Fibroblast of lung (primary cell): ENCODE data around the gene CLIC5. TPM values are rescaled to one million over a fixed set of nuclear protein-coding genes. Genes with fewer than 3 reads are reported as not detected.

Experiments
- DNase-seq, 2 donors: peaks; one replicate each; pipeline versions ENCODE4 v3.0.0 to v3.0.0-alpha.2; 2010; ENCODE audit warnings: low read depth in 2 of 2
- H2AFZ ChIP-seq: 2 replicates; pipeline ENCODE4 v1.5.1; 2012; ENCODE audit warnings: low read length, control low read depth, inconsistent platforms
- H3K27ac ChIP-seq: 2 replicates; pipeline ENCODE4 v1.5.1; 2011; ENCODE audit warnings: low read length, control low read depth; ENCODE audit not compliant: insufficient read depth
- H3K27me3 ChIP-seq: 2 replicates; pipeline ENCODE4 v1.5.1; 2011; ENCODE audit warnings: mild to moderate bottlenecking, low read length; ENCODE audit not compliant: control insufficient read depth, insufficient read depth
- H3K36me3 ChIP-seq: 2 replicates; pipeline ENCODE4 v1.5.1; 2011; ENCODE audit warnings: low read length; ENCODE audit not compliant: control insufficient read depth, insufficient read depth
- H3K4me1 ChIP-seq: 2 replicates; pipeline ENCODE4 v1.5.1; 2011; ENCODE audit warnings: low read length; ENCODE audit not compliant: control insufficient read depth, insufficient read depth; ENCODE audit errors: extremely low read depth
- H3K4me2 ChIP-seq: 2 replicates; pipeline ENCODE4 v1.5.1; 2011; ENCODE audit warnings: low read length, control low read depth; ENCODE audit not compliant: insufficient read depth; ENCODE audit errors: extremely low read depth
- H3K4me3 ChIP-seq, 4 experiments: fragments of 200-600 bp in 1 of 4; sonication (generic) in 1 of 4; replicated peaks in 1 of 4; 2 replicates each; pipeline ENCODE4 v1.5.1; 2011 to 2016; ENCODE audit warnings: low read length in 4 of 4, low read depth in 3 of 4, mild to moderate bottlenecking in 3 of 4, control low read depth in 2 of 4, inconsistent platforms in 1 of 4, mixed read lengths in 1 of 4; ENCODE audit not compliant: insufficient read depth in 1 of 4; ENCODE audit errors: control extremely low read depth in 1 of 4
- H3K79me2 ChIP-seq: 2 replicates; pipeline ENCODE4 v1.5.1; 2012; ENCODE audit warnings: mild to moderate bottlenecking, low read length, inconsistent platforms; ENCODE audit not compliant: control insufficient read depth, insufficient read depth
- H3K9ac ChIP-seq: 2 replicates; pipeline ENCODE4 v1.5.1; 2011; ENCODE audit warnings: mild to moderate bottlenecking, low read length, control low read depth; ENCODE audit not compliant: insufficient read depth
- H3K9me3 ChIP-seq: 2 replicates; pipeline ENCODE4 v1.5.1; 2012; ENCODE audit warnings: low read depth, low read length; ENCODE audit not compliant: control insufficient read depth, insufficient read depth
- H4K20me1 ChIP-seq: 2 replicates; pipeline ENCODE4 v1.5.1; 2011; ENCODE audit warnings: low read length; ENCODE audit not compliant: control insufficient read depth, insufficient read depth; ENCODE audit errors: extremely low read depth
- CTCF ChIP-seq, 2 donors: IDR thresholded peaks in 1 of 2; conservative IDR thresholded peaks in 1 of 2; 1 replicate in 1 of 2; 2 replicates in 1 of 2; pipeline ENCODE4 v1.5.1; 2011 to 2012; ENCODE audit warnings: low read length in 2 of 2, control low read depth in 1 of 2, inconsistent platforms in 1 of 2, low read depth in 1 of 2, mild to moderate bottlenecking in 1 of 2
- EZH2 ChIP-seq: IDR thresholded peaks from 2 replicates; pipeline ENCODE4 v1.5.1; 2012; ENCODE audit warnings: low read length, control low read depth, mild to moderate bottlenecking; ENCODE audit errors: missing control alignments
- polyA plus RNA-seq, 2 donors: library from polyadenylated mRNA; depleted of rRNA in 1 of 2; stranded (reverse) in 1 of 2; unstranded in 1 of 2; fragments of >200 nt; gene quantifications; 2 replicates each; pipeline ENCODE4 v1.2.1, GENCODE V29; 2011 to 2012; ENCODE audit warnings: missing spikeins in 1 of 2
- total RNA-seq: library from RNA; depleted of rRNA; stranded (reverse); fragments of >200 nt; gene quantifications from 2 replicates; pipeline ENCODE4 v1.2.1, GENCODE V29; 2014

Gene CLIC5
- total and polyA plus RNA-seq, 2 donors (not counting 1 experiment from before 2014, with no cell fraction given): 0.03 TPM; not detected in 1

GRCh38 chr6:45916692-45917091 is 99.0 kb downstream of the CLIC5 start:
- Histone ChIP-seq H3K9me3 (no peaks in the 10 kb centered on the region), H3K9ac (no peak overlapping the region), H2AFZ (no peak overlapping the region), H3K27me3 (no peaks in the 10 kb centered on the region), H3K27ac (no peak overlapping the region), H3K4me3 (no peak overlapping the region), H3K4me2 (no peak overlapping the region), H3K36me3 (no peaks in the 10 kb centered on the region), H3K4me1 (no peaks in the 10 kb centered on the region), H3K79me2 (no peaks in the 10 kb centered on the region), H4K20me1 (no peaks in the 10 kb centered on the region)
- no peak for TF ChIP-seq CTCF (conservative IDR thresholded peaks at IDR 0.05 in 1 of 2, IDR thresholded peaks at IDR 0.05 in 1 of 2; ENCODE audit: low read depth in 1 of 2, low read length in 2 of 2)
- TF ChIP-seq EZH2: no peak
- no peak for DNase-seq

GRCh38 chr6:45915780-45916468 is 99.7 kb downstream of the CLIC5 start:
- no peak overlapping the region for H3K9ac ChIP-seq
- TF ChIP-seq CTCF (conservative IDR thresholded peaks at IDR 0.05 in 1 of 2, IDR thresholded peaks at IDR 0.05 in 1 of 2; ENCODE audit: low read depth in 1 of 2, low read length in 2 of 2) (no peak), EZH2 (no peak)
- H3K27ac ChIP-seq: no peak overlapping the region
- no peaks in the 10 kb centered on the region for H3K79me2 ChIP-seq
- H3K9me3 ChIP-seq: no peaks in the 10 kb centered on the region
- no peaks in the 10 kb centered on the region for H4K20me1 ChIP-seq
- no peak overlapping the region for H3K4me2 ChIP-seq
- H3K4me3 ChIP-seq: no peak overlapping the region
- no peak for DNase-seq
- no peak overlapping the region for H2AFZ ChIP-seq
- no peaks in the 10 kb centered on the region for H3K4me1 ChIP-seq
- no peaks in the 10 kb centered on the region for H3K36me3 ChIP-seq
- H3K27me3 ChIP-seq: no peaks in the 10 kb centered on the region

GRCh38 chr6:45911691-45912090 is 104.0 kb downstream of the CLIC5 start:
- Histone ChIP-seq H3K36me3 (no peaks in the 10 kb centered on the region), H3K4me3 (no peak overlapping the region), H3K9ac (no peak overlapping the region), H3K27me3 (no peaks in the 10 kb centered on the region), H3K4me1 (no peaks in the 10 kb centered on the region), H3K9me3 (no peaks in the 10 kb centered on the region), H4K20me1 (no peaks in the 10 kb centered on the region), H3K27ac (no peak overlapping the region), H3K4me2 (no peak overlapping the region), H2AFZ (no peak overlapping the region), H3K79me2 (no peaks in the 10 kb centered on the region)
- TF ChIP-seq EZH2 (no peak), CTCF (conservative IDR thresholded peaks at IDR 0.05 in 1 of 2, IDR thresholded peaks at IDR 0.05 in 1 of 2; ENCODE audit: low read depth in 1 of 2, low read length in 2 of 2) (no peak)
- DNase-seq: no peak
